ENCODE measurements around the gene CCDC180. TPM values are rescaled to one million over a fixed set of nuclear protein-coding genes. Genes with fewer than 3 reads are reported as not detected.

The CCDC180 gene
- total and polyA plus RNA-seq, 9 of the 15 experiments (the other 6 are each of a cell fraction or from before 2014, with no cell fraction given): 0.56 to 4.2 (median 2.5) TPM

DNA sequence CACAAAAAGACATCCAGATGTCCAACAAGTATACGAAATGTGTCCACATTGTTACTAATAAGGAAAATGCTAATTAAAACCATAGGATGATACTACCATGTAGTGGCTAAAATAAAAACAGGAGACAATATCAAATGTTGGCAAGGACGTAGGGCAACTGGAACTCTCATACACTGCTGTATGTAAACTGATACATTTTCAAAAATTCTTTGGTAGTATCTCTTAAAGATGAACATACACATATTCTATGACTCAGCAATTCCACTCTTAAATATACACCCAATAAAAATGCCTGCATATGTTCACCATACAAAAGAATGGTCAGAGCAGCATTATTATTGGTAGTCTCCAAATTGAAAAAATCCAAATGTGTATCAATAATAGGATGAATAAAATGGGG lies 2.9 kb upstream of the CCDC180 start:
- 66% methylated on average over 2 of the region's 2 CpGs for WGBS (ENCODE audit: insufficient coverage, low coverage, missing lambda C conversion rate)
- POLR2A ChIA-PET: no interaction called here
- intact Hi-C loops (cut with micrococcal nuclease) (no loop called here), in situ Hi-C loops (cut with MboI) (no loop called here)
- Histone ChIP-seq H3K4me2 (ENCODE audit: insufficient read depth, low read length) (no peak overlapping the region), H3K9me3 (replicated peaks; ENCODE audit: control insufficient read depth, insufficient read depth, low read depth, low read length) (no peaks in the 10 kb centered on the region), H3K9ac (ENCODE audit: insufficient read depth in 1 of 2, low read depth in 2 of 2, low read length in 2 of 2) (no peak overlapping the region), H3K4me3 (no peak overlapping the region), H4K20me1 (replicated peaks; ENCODE audit: control insufficient read depth, insufficient read depth, low read length) (no peaks in the 10 kb centered on the region), H3K27me3 (ENCODE audit: control insufficient read depth in 2 of 2, insufficient read depth in 2 of 2, low read length in 2 of 2) (no peaks in the 10 kb centered on the region), H3K79me2 (ENCODE audit: control insufficient read depth, insufficient read depth, low read length) (no peaks in the 10 kb centered on the region), H3K36me3 (ENCODE audit: control insufficient read depth, insufficient read depth, low read length) (no peaks in the 10 kb centered on the region), H3K27ac (ENCODE audit: extremely low read depth, low read depth, low read length) (no peak overlapping the region), H2AFZ (ENCODE audit: low read depth, low read length) (no peak overlapping the region), H3K9me1 (ENCODE audit: control insufficient read depth, insufficient read depth, low read length) (no peaks in the 10 kb centered on the region), H3K4me1 (replicated peaks in 1 of 2; ENCODE audit: control insufficient read depth in 2 of 2, insufficient read depth in 2 of 2, low read length in 2 of 2) (peaks cover 2 to 10% of the 10 kb centered on the region in 2 experiments; a peak in 3 of 5 replicates)
- FAIRE-seq (no peak), ATAC-seq (no peak), DNase-seq (ENCODE audit: extremely low read depth in 1 of 4, low spot score in 3 of 4) (no peak)
- no TSS peak for BruUV-seq (replicated peaks)
- CTCF ChIA-PET (ENCODE audit: low intra/inter-chr PET ratio): no interaction called here
- TF ChIP-seq ZFP36 (IDR thresholded peaks at IDR 0.05; ENCODE audit: low read depth, low read length, partially characterized antibody): peak; percentile 50
- TF ChIP-seq RBM25 (IDR thresholded peaks at IDR 0.05; ENCODE audit: low read depth, low read length, severe bottlenecking): peak; percentile 67
- TF ChIP-seq ATF2 (CRISPR knock-in tag; IDR thresholded peaks at IDR 0.05): no peak
- no peak for TF ChIP-seq NKRF (IDR thresholded peaks at IDR 0.05; ENCODE audit: borderline replicate concordance)
- TF ChIP-seq TEAD1 (CRISPR knock-in tag; IDR thresholded peaks at IDR 0.05): no peak
- no peak for TF ChIP-seq HNRNPL (IDR thresholded peaks at IDR 0.05; ENCODE audit: low read depth, low read length)
- no peak for TF ChIP-seq TGIF2 (CRISPR knock-in tag; IDR thresholded peaks at IDR 0.05)
- TF ChIP-seq ZNF644 (tag; IDR thresholded peaks at IDR 0.05; ENCODE audit: low read depth): no peak
- no peak for TF ChIP-seq ASH1L (IDR thresholded peaks at IDR 0.05; ENCODE audit: borderline replicate concordance, low read depth, partially characterized antibody)
- TF ChIP-seq, protein P1, sequence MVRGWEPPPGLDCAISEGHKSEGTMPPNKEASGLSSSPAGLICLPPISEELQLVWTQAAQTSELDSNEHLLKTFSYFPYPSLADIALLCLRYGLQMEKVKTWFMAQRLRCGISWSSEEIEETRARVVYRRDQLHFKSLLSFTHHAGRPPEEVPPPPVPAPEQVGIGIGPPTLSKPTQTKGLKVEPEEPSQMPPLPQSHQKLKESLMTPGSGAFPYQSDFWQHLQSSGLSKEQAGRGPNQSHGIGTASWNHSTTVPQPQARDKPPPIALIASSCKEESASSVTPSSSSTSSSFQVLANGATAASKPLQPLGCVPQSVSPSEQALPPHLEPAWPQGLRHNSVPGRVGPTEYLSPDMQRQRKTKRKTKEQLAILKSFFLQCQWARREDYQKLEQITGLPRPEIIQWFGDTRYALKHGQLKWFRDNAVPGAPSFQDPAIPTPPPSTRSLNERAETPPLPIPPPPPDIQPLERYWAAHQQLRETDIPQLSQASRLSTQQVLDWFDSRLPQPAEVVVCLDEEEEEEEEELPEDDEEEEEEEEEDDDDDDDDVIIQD (CRISPR knock-in tag; IDR thresholded peaks at IDR 0.05): no peak
- 0 out of 2 replicates have a peak, but pooled peaks have one; percentile 27 for TF ChIP-seq ZNF316 (IDR thresholded peaks at IDR 0.05)
- TF ChIP-seq MAFG (tag; conservative IDR thresholded peaks at IDR 0.05): 0 out of 2 replicates have a peak, but pooled peaks have one; percentile 8
- TF ChIP-seq TFAP4 (CRISPR knock-in tag; IDR thresholded peaks at IDR 0.05; ENCODE audit: borderline replicate concordance): no peak
- no peak for TF ChIP-seq NBN (IDR thresholded peaks at IDR 0.05; ENCODE audit: low read depth)
- TF ChIP-seq THRAP3 (IDR thresholded peaks at IDR 0.05; ENCODE audit: borderline replicate concordance): no peak
- TF ChIP-seq SNRNP70 (optimal IDR thresholded peaks at IDR 0.05; ENCODE audit: low read depth, low read length): no peak
- no peak for TF ChIP-seq NR2C1 (IDR thresholded peaks at IDR 0.05)
- TF ChIP-seq NR2C1 (tag; IDR thresholded peaks at IDR 0.05): no peak

Data from K562 (cell line).